Upper lobe of left lung (tissue), 6 donors: ENCODE data around the gene MROH9. TPM values are rescaled to one million over a fixed set of nuclear protein-coding genes. Genes with fewer than 3 reads are reported as not detected.
A peak's percentile ranks its signal among the peaks of the same experiment; 100 is the strongest.

ENCODE experiments used
- ATAC-seq, 2 donors: fragments of 200-7000 bp; cut with Tn5 transposase; one replicate each; pipeline ENCODE4 v1.9.1; 2022; ENCODE audit warnings: mild to moderate bottlenecking in 2 of 2, moderate library complexity in 2 of 2; ENCODE audit not compliant: low FRiP score in 2 of 2
- DNase-seq, 2 donors: peaks; one replicate each; pipeline ENCODE4 v3.0.0-alpha.2; 2019 to 2020
- H3K27ac ChIP-seq, 4 donors: fragments of 200-600 bp; sonication (generic); one replicate each; pipeline ENCODE4 v1.5.1; 2016 to 2019
- H3K27me3 ChIP-seq, 4 donors: fragments of 200-600 bp; sonication (generic); one replicate each; pipeline ENCODE4 v1.5.1; 2017 to 2019
- H3K36me3 ChIP-seq, 4 donors: fragments of 200-600 bp; sonication (generic); one replicate each; pipeline ENCODE4 v1.5.1; 2016 to 2019
- H3K4me1 ChIP-seq, 4 donors: fragments of 200-600 bp; sonication (generic); one replicate each; pipeline ENCODE4 v1.5.1; 2018 to 2019
- H3K4me3 ChIP-seq, 4 donors: fragments of 200-600 bp; sonication (generic); one replicate each; pipeline ENCODE4 v1.5.1; 2017 to 2019; ENCODE audit warnings: mild to moderate bottlenecking in 2 of 4, moderate library complexity in 1 of 4
- H3K9me3 ChIP-seq, 4 donors: fragments of 200-600 bp; sonication (generic); one replicate each; pipeline ENCODE4 v1.5.1; 2018 to 2019
- CTCF ChIP-seq, 6 experiments: fragments of 450-650 bp in 4 of 6; fragments of 200-600 bp in 2 of 6; sonication (generic) in 2 of 6; IDR thresholded peaks; one replicate each; pipeline ENCODE4 v1.5.1; 2016 to 2019; ENCODE audit warnings: antibody characterized with exemption in 6 of 6
- EP300 ChIP-seq, 4 donors: sonication (generic); formaldehyde crosslinking; IDR thresholded peaks; one replicate each; pipeline ENCODE4 v1.5.1; 2017; ENCODE audit warnings: antibody characterized with exemption in 4 of 4, control low read depth in 2 of 4
- POLR2A ChIP-seq, 4 donors: fragments of 450-650 bp; IDR thresholded peaks; one replicate each; pipeline ENCODE4 v1.5.1; 2016 to 2017; ENCODE audit warnings: antibody characterized with exemption in 4 of 4, mild to moderate bottlenecking in 2 of 4
- POLR2AphosphoS5 ChIP-seq, 2 donors: sonication (generic); formaldehyde crosslinking; IDR thresholded peaks; one replicate each; pipeline ENCODE4 v1.5.1; 2017; ENCODE audit warnings: antibody characterized with exemption in 2 of 2
- WGBS, 2 donors: methylation state at CpG; one replicate each; pipeline ENCODE4 v1.1.5; 2017 to 2018; 5-methylcytosine and 5-hydroxymethylcytosine counted together
- total RNA-seq, 6 donors: library from RNA; depleted of rRNA in 4 of 6; stranded (reverse); fragments of >200 nt in 4 of 6; gene quantifications; one replicate each; pipeline versions ENCODE4 v1.1.0 to v1.2.1, GENCODE V29; 2016 to 2021
- donor health status: DM: no; HTN: no; CAD: no; lungs with moderate emphysema.
- donor health status: DM: no; HTN: yes; CAD: no; lungs with severe emphysema.

MROH9 gene
- total RNA-seq, 6 donors from 2014 or later, result 0.34 to 4.1 (median 1.6) TPM; not detected in 1

DNA sequence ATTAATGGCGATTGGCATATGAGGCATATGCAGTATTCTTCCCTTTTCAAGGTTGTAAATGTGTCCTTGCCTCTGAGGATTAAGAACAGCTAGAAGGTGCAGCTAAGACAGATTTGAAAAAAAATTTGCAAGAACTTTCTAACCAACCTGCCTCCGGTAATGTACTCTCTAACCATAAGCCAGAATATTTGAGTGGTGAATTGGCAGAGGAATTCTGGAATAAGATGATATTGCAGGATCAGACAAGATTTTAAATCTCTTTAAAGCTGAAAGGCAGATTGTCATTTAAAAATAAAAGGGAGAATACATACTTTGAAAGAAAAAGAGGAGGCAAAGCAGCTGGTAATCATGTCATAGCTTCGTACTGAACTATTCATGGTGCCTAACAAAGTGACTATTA, 29.2 kb downstream of the MROH9 start:
- H3K27me3 ChIP-seq, result no peaks in the 10 kb centered on the region
- ATAC-seq (no peak), DNase-seq (no peak)
- H3K36me3 ChIP-seq, result no peaks in the 10 kb centered on the region
- no peak overlapping the region for H3K4me3 ChIP-seq
- H3K27ac ChIP-seq, result no peak overlapping the region
- TF ChIP-seq CTCF (IDR thresholded peaks at IDR 0.05) (no peak), EP300 (IDR thresholded peaks at IDR 0.05) (no peak), POLR2A (IDR thresholded peaks at IDR 0.05) (no peak), POLR2AphosphoS5 (IDR thresholded peaks at IDR 0.05) (no peak)
- H3K4me1 ChIP-seq, result no peaks in the 10 kb centered on the region
- H3K9me3 ChIP-seq, result no peaks in the 10 kb centered on the region
- 84 to 90% methylated on average over 3 of the region's 3 CpGs for WGBS, 2 donors

DNA sequence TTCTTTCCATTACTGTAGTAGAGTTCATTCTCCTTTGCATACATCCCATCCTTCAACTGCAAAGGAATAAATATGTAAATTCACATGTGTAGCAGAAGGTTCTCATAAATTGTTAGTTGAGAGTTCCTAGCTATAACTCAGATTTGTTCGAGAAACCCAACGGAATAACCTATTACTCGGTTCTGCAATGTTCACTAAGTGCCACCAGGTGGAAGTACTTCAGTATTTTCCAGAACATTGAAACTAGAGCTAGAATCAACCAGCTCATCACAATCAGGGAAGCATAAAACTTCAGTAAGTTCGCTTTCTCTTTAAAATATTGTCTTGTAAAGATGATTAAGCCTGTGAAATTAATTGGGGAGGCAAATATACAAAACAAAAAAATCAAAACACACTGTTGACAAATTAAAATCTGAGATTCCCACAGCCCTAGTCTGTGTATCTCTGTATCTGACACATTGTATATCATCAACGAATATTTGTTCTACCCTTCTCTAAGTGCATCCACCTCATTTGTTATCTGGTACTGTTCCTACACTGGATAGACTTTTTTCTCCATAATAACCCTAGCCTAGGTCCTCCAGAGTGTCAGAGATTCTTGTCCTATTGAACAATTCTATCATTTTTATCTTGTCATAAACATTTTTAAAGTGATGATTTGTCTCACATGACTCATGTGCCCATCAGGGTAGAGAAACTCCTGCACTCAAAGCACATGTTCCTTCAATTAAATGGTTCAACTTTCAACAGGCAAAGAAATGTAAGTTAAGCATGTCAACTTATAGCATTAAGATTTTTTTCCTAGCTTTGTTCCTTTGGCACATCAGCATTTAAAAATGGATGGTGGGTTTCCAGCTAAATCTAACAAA, 31.9 kb downstream of the MROH9 start:
- H3K27ac ChIP-seq, result no peak overlapping the region
- 24 to 30% methylated on average over 5 of the region's 5 CpGs for WGBS, 2 donors
- no peaks in the 10 kb centered on the region for H3K4me1 ChIP-seq
- H3K27me3 ChIP-seq, result no peaks in the 10 kb centered on the region
- DNase-seq (no peak), ATAC-seq (peak in 1 of 2 donors; percentile 77)
- H3K36me3 ChIP-seq, result no peaks in the 10 kb centered on the region
- no peak overlapping the region for H3K4me3 ChIP-seq
- TF ChIP-seq EP300 (IDR thresholded peaks at IDR 0.05), result no peak
- no peak for TF ChIP-seq POLR2AphosphoS5 (IDR thresholded peaks at IDR 0.05)
- peak; percentile 35 to 68 (median 54) for TF ChIP-seq CTCF (IDR thresholded peaks at IDR 0.05)
- H3K9me3 ChIP-seq, result no peaks in the 10 kb centered on the region

DNA sequence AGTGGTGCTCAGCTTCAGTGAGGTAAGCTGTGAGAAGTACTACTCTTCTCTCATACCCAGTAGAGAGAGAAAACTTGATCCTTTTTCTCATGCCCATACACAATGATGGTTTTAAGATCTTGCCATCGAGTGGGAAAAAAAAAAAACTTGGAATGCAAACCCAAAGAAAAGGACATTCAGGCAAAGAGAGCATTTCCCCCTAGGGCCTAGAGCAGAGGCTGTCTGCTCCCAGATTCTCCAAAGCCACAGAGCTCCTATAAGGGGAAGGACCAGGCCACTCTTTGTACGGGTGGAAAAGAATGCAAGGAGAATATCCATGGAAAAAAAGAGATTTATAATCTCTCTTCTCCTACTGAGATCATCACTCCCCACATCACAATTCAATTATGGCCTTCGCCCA, 34.9 kb downstream of the MROH9 start:
- TF ChIP-seq POLR2A (IDR thresholded peaks at IDR 0.05), result no peak
- no peak for TF ChIP-seq CTCF (IDR thresholded peaks at IDR 0.05)
- no peak for TF ChIP-seq EP300 (IDR thresholded peaks at IDR 0.05)
- TF ChIP-seq POLR2AphosphoS5 (IDR thresholded peaks at IDR 0.05), result no peak
- H3K9me3 ChIP-seq, result no peaks in the 10 kb centered on the region
- H3K4me1 ChIP-seq, result no peaks in the 10 kb centered on the region
- WGBS, 2 donors, result 66 to 67% methylated on average over 3 of the region's 3 CpGs
- no peaks in the 10 kb centered on the region for H3K27me3 ChIP-seq
- no peak overlapping the region for H3K27ac ChIP-seq
- ATAC-seq, result no peak
- no peak overlapping the region for H3K4me3 ChIP-seq
- no peaks in the 10 kb centered on the region for H3K36me3 ChIP-seq
- DNase-seq, result no peak

GRCh38 chr1:170978371-170978910, 43.1 kb downstream of the MROH9 start:
- no peaks in the 10 kb centered on the region for H3K36me3 ChIP-seq
- no peaks in the 10 kb centered on the region for H3K4me1 ChIP-seq
- no peaks in the 10 kb centered on the region for H3K9me3 ChIP-seq
- H3K4me3 ChIP-seq, result no peak overlapping the region
- H3K27me3 ChIP-seq, result no peaks in the 10 kb centered on the region
- TF ChIP-seq POLR2A (IDR thresholded peaks at IDR 0.05) (no peak), EP300 (IDR thresholded peaks at IDR 0.05) (no peak), POLR2AphosphoS5 (IDR thresholded peaks at IDR 0.05) (no peak), CTCF (IDR thresholded peaks at IDR 0.05) (no peak)
- no peak for ATAC-seq
- 93% methylated on average over 2 of the region's 2 CpGs; no CpG with 5 or more reads in 1 of the 2 donors for WGBS, 2 donors
- no peak for DNase-seq
- no peak overlapping the region for H3K27ac ChIP-seq
